ENCODE data around the gene GCK.

The GCK gene

GRCh38 chr7:44189286-44189992, at the start of gene GCK:
TSS of gene GCK (minus strand) at chr7:44189439. CDS start at chr7:44188953, 486 bp downstream.
- DNase-seq (ENCODE audit: low spot score) = no peak

- no peak for DNase-seq (ENCODE audit: low spot score)
These were observed 49.0 kb upstream of the GCK start for GRCh38 chr7:44238116-44238695.

GRCh38 chr7:44237696-44238095, 48.5 kb upstream of the GCK start:
- DNase-seq (ENCODE audit: low spot score) = no peak

- DNase-seq (ENCODE audit: low spot score) = no peak
These were observed 47.1 kb upstream of the GCK start for GRCh38 chr7:44236333-44236728.

- no peak for DNase-seq (ENCODE audit: low spot score)
These were observed 46.5 kb upstream of the GCK start for GRCh38 chr7:44235582-44236332.

GRCh38 chr7:44235066-44235465, 45.8 kb upstream of the GCK start:
- no peak for DNase-seq (ENCODE audit: low spot score)

- DNase-seq (ENCODE audit: low spot score) = no peak
These were observed 43.9 kb upstream of the GCK start for GRCh38 chr7:44232901-44233715.

- DNase-seq (ENCODE audit: low spot score) = no peak
These were observed 43.2 kb upstream of the GCK start for GRCh38 chr7:44232396-44232795.

- no peak for DNase-seq (ENCODE audit: low spot score)
These were observed 41.8 kb upstream of the GCK start for GRCh38 chr7:44231088-44231487.

GRCh38 chr7:44230286-44230685, 41.0 kb upstream of the GCK start:
- DNase-seq (ENCODE audit: low spot score) = no peak

- DNase-seq (ENCODE audit: low spot score) = no peak
These were observed 40.4 kb upstream of the GCK start for GRCh38 chr7:44229546-44230105.

GRCh38 chr7:44228571-44229350, 39.5 kb upstream of the GCK start:
- DNase-seq (ENCODE audit: low spot score) = no peak

- DNase-seq (ENCODE audit: low spot score) = no peak
These were observed 38.7 kb upstream of the GCK start for GRCh38 chr7:44227911-44228310.

GRCh38 chr7:44226396-44226753, 37.1 kb upstream of the GCK start:
- DNase-seq (ENCODE audit: low spot score) = no peak

- DNase-seq (ENCODE audit: low spot score) = no peak
These were observed 36.5 kb upstream of the GCK start for GRCh38 chr7:44225566-44226395.

GRCh38 chr7:44224974-44225565, 35.8 kb upstream of the GCK start:
- DNase-seq (ENCODE audit: low spot score) = no peak

- no peak for DNase-seq (ENCODE audit: low spot score)
These were observed 35.1 kb upstream of the GCK start for GRCh38 chr7:44224080-44224973.

GRCh38 chr7:44223362-44224079, 34.3 kb upstream of the GCK start:
- DNase-seq (ENCODE audit: low spot score) = no peak

Data from pons (tissue), 1 donor.